ENCODE measurements around the gene PARP3. TPM values are rescaled to one million over a fixed set of nuclear protein-coding genes. Genes with fewer than 3 reads are reported as not detected.

The PARP3 gene
- total RNA-seq, 6 experiments from 2014 or later, result 13.7 to 20.1 (median 17.1) TPM

- H3K4me1 Mint-ChIP-seq (ENCODE audit: low read depth), result peaks cover 20% of the 10 kb centered on the region
- H3K27me3 Mint-ChIP-seq (ENCODE audit: insufficient read depth), result no peaks in the 10 kb centered on the region; the same call in none of the 2 replicates
- no peak overlapping the region for H3K4me3 Mint-ChIP-seq
- H3K9me3 Mint-ChIP-seq, result no peaks in the 10 kb centered on the region
- H3K36me3 Mint-ChIP-seq (ENCODE audit: low read depth), result no peaks in the 10 kb centered on the region
- no peak for TF ChIP-seq CTCF (IDR thresholded peaks at IDR 0.05)
- H3K27ac Mint-ChIP-seq, result no peak overlapping the region
- DNase-seq, result no peak
Observed at GRCh38 chr3:51950899-51951298, 8.7 kb downstream of the PARP3 start.

- no peak for TF ChIP-seq CTCF (IDR thresholded peaks at IDR 0.05)
- peaks cover 4% of the 10 kb centered on the region; the same call in 1 of the 2 replicates for H3K36me3 Mint-ChIP-seq (ENCODE audit: low read depth)
- DNase-seq, result peak; percentile 71
Observed at GRCh38 chr3:51953445-51953844, 11.3 kb downstream of the PARP3 start.

GRCh38 chr3:51954105-51954504 lies 11.9 kb downstream of the PARP3 start:
- no peak for DNase-seq
- Mint-ChIP-seq H3K4me3 (no peak overlapping the region), H3K4me1 (ENCODE audit: low read depth) (peaks cover 20% of the 10 kb centered on the region), H3K27me3 (ENCODE audit: insufficient read depth) (no peaks in the 10 kb centered on the region; the same call in none of the 2 replicates), H3K36me3 (ENCODE audit: low read depth) (peaks cover 5% of the 10 kb centered on the region; the same call in 1 of the 2 replicates), H3K9me3 (no peaks in the 10 kb centered on the region), H3K27ac (peak overlapping the region; percentile 53; the same call in 1 of the 2 replicates)
- no peak for TF ChIP-seq CTCF (IDR thresholded peaks at IDR 0.05)

More at GRCh38 chr3:51953445-51953844, 11.3 kb downstream of the PARP3 start:
- H3K4me1 Mint-ChIP-seq (ENCODE audit: low read depth), result peaks cover 20% of the 10 kb centered on the region
- no peaks in the 10 kb centered on the region; the same call in none of the 2 replicates for H3K27me3 Mint-ChIP-seq (ENCODE audit: insufficient read depth)
- H3K9me3 Mint-ChIP-seq, result no peaks in the 10 kb centered on the region
- H3K4me3 Mint-ChIP-seq, result no peak overlapping the region
- H3K27ac Mint-ChIP-seq, result peak overlapping the region; percentile 53

- Mint-ChIP-seq H3K27me3 (ENCODE audit: insufficient read depth) (no peaks in the 10 kb centered on the region; the same call in none of the 2 replicates), H3K9me3 (no peaks in the 10 kb centered on the region), H3K4me1 (ENCODE audit: low read depth) (peaks cover 20% of the 10 kb centered on the region), H3K36me3 (ENCODE audit: low read depth) (peaks cover 5% of the 10 kb centered on the region; the same call in 1 of the 2 replicates), H3K4me3 (no peak overlapping the region), H3K27ac (no peak overlapping the region)
- no peak for DNase-seq
- TF ChIP-seq CTCF (IDR thresholded peaks at IDR 0.05), result no peak
Observed at GRCh38 chr3:51954713-51955112, 12.6 kb downstream of the PARP3 start.

GRCh38 chr3:51955175-51955892 lies 13.2 kb downstream of the PARP3 start, which contains the start of gene GPR62:
GPR62 (plus strand) TSS chr3:51955381; CDS start chr3:51955653, 272 bp downstream.
- H3K27ac Mint-ChIP-seq, result no peak within 1 kb of the TSS
- H3K4me1 Mint-ChIP-seq (ENCODE audit: low read depth), result peaks cover 20% of the 10 kb centered on the region
- no peaks in the 10 kb centered on the region; the same call in none of the 2 replicates for H3K27me3 Mint-ChIP-seq (ENCODE audit: insufficient read depth)
- no peak for DNase-seq
- no peak for TF ChIP-seq CTCF (IDR thresholded peaks at IDR 0.05)
- no peaks in the 10 kb centered on the region for H3K9me3 Mint-ChIP-seq
- H3K4me3 Mint-ChIP-seq, result no peak within 1 kb of the TSS
- peaks cover 5% of the 10 kb centered on the region; the same call in 1 of the 2 replicates for H3K36me3 Mint-ChIP-seq (ENCODE audit: low read depth)
